Vagina (tissue), 2 donors: Measurements from ENCODE around the gene CRIP3.

ENCODE experiments used
- POLR2A ChIP-seq, 2 donors: fragments of 450-650 bp; IDR thresholded peaks; one replicate each; pipeline ENCODE4 v1.6.1; 2017; ENCODE audit warnings: antibody characterized with exemption in 2 of 2, mild to moderate bottlenecking in 2 of 2, moderate library complexity in 2 of 2
- POLR2AphosphoS5 ChIP-seq, 2 donors: sonication (generic); formaldehyde crosslinking; IDR thresholded peaks; one replicate each; pipeline ENCODE4 v1.9.0; 2017; ENCODE audit warnings: antibody characterized with exemption in 2 of 2, mild to moderate bottlenecking in 2 of 2, low read depth in 1 of 2; ENCODE audit not compliant: insufficient read depth in 1 of 2
- TF ChIP-seq, protein P1 (sequence below), 3 experiments: fragments of 450-650 bp in 2 of 3; fragments of 200-600 bp in 1 of 3; sonication (generic) in 1 of 3; IDR thresholded peaks; one replicate each; pipeline ENCODE4 v1.5.1; 2017 to 2019; ENCODE audit warnings: antibody characterized with exemption in 3 of 3, mild to moderate bottlenecking in 2 of 3, moderate library complexity in 2 of 3

DNA sequence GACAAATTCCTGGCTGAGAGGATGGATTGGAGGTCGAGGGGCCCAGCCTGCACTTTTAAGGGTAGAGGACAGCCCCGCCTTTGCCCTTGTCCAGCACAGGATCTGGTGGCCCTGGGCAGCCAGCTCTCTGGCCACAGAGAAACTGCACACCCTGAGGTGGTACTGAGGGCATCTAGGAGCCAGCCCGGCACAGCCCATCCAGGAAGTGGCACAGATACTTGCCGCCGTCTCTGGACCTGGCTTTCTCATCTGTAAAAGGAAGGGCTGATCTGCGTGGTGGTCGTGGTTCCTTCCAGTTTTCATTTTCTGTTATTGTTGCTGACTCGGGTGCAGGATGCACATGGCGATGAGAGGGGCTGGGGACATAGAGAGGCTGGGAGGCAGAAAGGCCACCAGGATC is 26.6 kb downstream of the CRIP3 start:
- no peak for TF ChIP-seq POLR2AphosphoS5 (IDR thresholded peaks at IDR 0.05; ENCODE audit: insufficient read depth in 1 of 2, low read depth in 1 of 2)
- TF ChIP-seq, protein P1, sequence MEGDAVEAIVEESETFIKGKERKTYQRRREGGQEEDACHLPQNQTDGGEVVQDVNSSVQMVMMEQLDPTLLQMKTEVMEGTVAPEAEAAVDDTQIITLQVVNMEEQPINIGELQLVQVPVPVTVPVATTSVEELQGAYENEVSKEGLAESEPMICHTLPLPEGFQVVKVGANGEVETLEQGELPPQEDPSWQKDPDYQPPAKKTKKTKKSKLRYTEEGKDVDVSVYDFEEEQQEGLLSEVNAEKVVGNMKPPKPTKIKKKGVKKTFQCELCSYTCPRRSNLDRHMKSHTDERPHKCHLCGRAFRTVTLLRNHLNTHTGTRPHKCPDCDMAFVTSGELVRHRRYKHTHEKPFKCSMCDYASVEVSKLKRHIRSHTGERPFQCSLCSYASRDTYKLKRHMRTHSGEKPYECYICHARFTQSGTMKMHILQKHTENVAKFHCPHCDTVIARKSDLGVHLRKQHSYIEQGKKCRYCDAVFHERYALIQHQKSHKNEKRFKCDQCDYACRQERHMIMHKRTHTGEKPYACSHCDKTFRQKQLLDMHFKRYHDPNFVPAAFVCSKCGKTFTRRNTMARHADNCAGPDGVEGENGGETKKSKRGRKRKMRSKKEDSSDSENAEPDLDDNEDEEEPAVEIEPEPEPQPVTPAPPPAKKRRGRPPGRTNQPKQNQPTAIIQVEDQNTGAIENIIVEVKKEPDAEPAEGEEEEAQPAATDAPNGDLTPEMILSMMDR (IDR thresholded peaks at IDR 0.05): no peak
- no peak for TF ChIP-seq POLR2A (IDR thresholded peaks at IDR 0.05)
